Endothelial cell of umbilical vein (primary cell): Measurements from ENCODE around the gene MTARC2.

Experiments
- EZH2 ChIP-seq: IDR thresholded peaks from 2 replicates; pipeline ENCODE4 v1.6.1; 2012; ENCODE audit warnings: borderline replicate concordance, low read depth, mild to moderate bottlenecking, moderate library complexity, low read length, inconsistent platforms; ENCODE audit not compliant: severe bottlenecking
- GATA2 ChIP-seq: IDR thresholded peaks from 2 replicates; pipeline ENCODE4 v1.7.0; 2011; ENCODE audit warnings: low read depth, mild to moderate bottlenecking, moderate library complexity, mixed read lengths, low read length; ENCODE audit not compliant: insufficient read length, insufficient read depth
- POLR2A ChIP-seq: IDR thresholded peaks from 2 replicates; pipeline ENCODE4 v1.6.1; 2012; ENCODE audit warnings: low read depth, mild to moderate bottlenecking, control low read depth, low read length
- POLR2AphosphoS5 ChIP-seq: IDR thresholded peaks from 2 replicates; pipeline ENCODE4 v1.6.1; 2012; ENCODE audit warnings: low read depth, mild to moderate bottlenecking, control low read depth, low read length, moderate library complexity; ENCODE audit not compliant: insufficient read depth
- TF ChIP-seq, protein P1 (sequence below), 2 donors: IDR thresholded peaks; 1 replicate in 1 of 2; 2 replicates in 1 of 2; pipeline ENCODE4 v1.5.1; 2011; ENCODE audit warnings: low read length in 2 of 2, mild to moderate bottlenecking in 2 of 2, moderate library complexity in 2 of 2, control low read depth in 1 of 2, inconsistent platforms in 1 of 2, low read depth in 1 of 2; ENCODE audit not compliant: insufficient read depth in 1 of 2; ENCODE audit errors: extremely low read depth in 1 of 2
- TF ChIP-seq, protein P2 (sequence below): IDR thresholded peaks from 2 replicates; pipeline ENCODE4 v1.6.1; 2011; ENCODE audit not compliant: insufficient read depth, insufficient read length

DNA sequence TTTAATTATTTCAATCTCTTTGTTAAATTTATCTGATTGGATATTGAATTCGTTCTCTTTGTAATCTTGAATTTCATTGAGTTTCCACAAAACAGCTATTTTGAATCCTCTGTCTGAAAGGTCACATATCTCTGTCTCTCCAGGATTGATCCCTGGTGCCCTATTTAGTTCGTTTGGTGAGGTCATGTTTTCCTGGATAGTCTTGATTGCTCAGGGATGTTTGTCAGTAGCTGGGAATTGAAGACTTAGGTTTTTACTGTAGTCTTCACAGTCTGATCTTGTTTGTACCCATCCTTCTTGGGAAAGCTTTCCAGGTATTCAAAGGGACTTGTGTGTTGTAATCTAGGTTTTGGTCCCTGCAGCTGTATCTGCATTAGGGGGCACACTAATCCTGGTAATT lies 6.8 kb upstream of the MTARC2 start:
- TF ChIP-seq POLR2AphosphoS5, result no peak
- TF ChIP-seq, protein P1, sequence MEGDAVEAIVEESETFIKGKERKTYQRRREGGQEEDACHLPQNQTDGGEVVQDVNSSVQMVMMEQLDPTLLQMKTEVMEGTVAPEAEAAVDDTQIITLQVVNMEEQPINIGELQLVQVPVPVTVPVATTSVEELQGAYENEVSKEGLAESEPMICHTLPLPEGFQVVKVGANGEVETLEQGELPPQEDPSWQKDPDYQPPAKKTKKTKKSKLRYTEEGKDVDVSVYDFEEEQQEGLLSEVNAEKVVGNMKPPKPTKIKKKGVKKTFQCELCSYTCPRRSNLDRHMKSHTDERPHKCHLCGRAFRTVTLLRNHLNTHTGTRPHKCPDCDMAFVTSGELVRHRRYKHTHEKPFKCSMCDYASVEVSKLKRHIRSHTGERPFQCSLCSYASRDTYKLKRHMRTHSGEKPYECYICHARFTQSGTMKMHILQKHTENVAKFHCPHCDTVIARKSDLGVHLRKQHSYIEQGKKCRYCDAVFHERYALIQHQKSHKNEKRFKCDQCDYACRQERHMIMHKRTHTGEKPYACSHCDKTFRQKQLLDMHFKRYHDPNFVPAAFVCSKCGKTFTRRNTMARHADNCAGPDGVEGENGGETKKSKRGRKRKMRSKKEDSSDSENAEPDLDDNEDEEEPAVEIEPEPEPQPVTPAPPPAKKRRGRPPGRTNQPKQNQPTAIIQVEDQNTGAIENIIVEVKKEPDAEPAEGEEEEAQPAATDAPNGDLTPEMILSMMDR (IDR thresholded peaks at IDR 0.05; ENCODE audit: extremely low read depth in 1 of 2, insufficient read depth in 1 of 2, low read depth in 1 of 2, low read length in 2 of 2), result no peak
- no peak for TF ChIP-seq EZH2
- TF ChIP-seq POLR2A, result no peak
- TF ChIP-seq, protein P2, sequence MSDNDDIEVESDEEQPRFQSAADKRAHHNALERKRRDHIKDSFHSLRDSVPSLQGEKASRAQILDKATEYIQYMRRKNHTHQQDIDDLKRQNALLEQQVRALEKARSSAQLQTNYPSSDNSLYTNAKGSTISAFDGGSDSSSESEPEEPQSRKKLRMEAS, result no peak
- no peak for TF ChIP-seq GATA2
